ENCODE results near the gene RBM38.

- TF ChIP-seq, protein P1, sequence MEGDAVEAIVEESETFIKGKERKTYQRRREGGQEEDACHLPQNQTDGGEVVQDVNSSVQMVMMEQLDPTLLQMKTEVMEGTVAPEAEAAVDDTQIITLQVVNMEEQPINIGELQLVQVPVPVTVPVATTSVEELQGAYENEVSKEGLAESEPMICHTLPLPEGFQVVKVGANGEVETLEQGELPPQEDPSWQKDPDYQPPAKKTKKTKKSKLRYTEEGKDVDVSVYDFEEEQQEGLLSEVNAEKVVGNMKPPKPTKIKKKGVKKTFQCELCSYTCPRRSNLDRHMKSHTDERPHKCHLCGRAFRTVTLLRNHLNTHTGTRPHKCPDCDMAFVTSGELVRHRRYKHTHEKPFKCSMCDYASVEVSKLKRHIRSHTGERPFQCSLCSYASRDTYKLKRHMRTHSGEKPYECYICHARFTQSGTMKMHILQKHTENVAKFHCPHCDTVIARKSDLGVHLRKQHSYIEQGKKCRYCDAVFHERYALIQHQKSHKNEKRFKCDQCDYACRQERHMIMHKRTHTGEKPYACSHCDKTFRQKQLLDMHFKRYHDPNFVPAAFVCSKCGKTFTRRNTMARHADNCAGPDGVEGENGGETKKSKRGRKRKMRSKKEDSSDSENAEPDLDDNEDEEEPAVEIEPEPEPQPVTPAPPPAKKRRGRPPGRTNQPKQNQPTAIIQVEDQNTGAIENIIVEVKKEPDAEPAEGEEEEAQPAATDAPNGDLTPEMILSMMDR (IDR thresholded peaks at IDR 0.05): no peak
- TF ChIP-seq POLR2AphosphoS5 (IDR thresholded peaks at IDR 0.05; ENCODE audit: low read depth, low read length) (no peak), TCF7L2 (IDR thresholded peaks at IDR 0.05; ENCODE audit: low read depth, low read length) (no peak), SIN3A (IDR thresholded peaks at IDR 0.05; ENCODE audit: borderline replicate concordance, insufficient read depth, low read depth, low read length) (no peak), REST (IDR thresholded peaks at IDR 0.05; ENCODE audit: insufficient read depth in 1 of 2, low read depth in 2 of 2, low read length in 1 of 2) (no peak)
These were observed 16.4 kb downstream of the RBM38 start for GRCh38 chr20:57407541-57407956.

Measured in Panc1 (cell line).